ENCODE measurements around the gene SLC8A1.

- TF ChIP-seq CTCF (IDR thresholded peaks at IDR 0.05) (no peak), POLR2AphosphoS5 (IDR thresholded peaks at IDR 0.05) (no peak)
These were observed 225.3 kb downstream of the SLC8A1 start for GRCh38 chr2:40226637-40227036.
